CD14-positive monocyte (primary cell): ENCODE measurements around the gene KNDC1. TPM values are rescaled to one million over a fixed set of nuclear protein-coding genes. Genes with fewer than 3 reads are reported as not detected.

Source experiments
- DNase-seq, 3 donors: peaks; one replicate each; pipeline ENCODE4 v3.0.0-alpha.2; 2011 to 2022
- H2AFZ ChIP-seq: 2 replicates; pipeline ENCODE4 v1.6.0; 2012; ENCODE audit warnings: mild to moderate bottlenecking, low read depth, low read length, inconsistent platforms; ENCODE audit not compliant: insufficient read depth, poor library complexity, severe bottlenecking
- H3K27ac ChIP-seq, 2 donors: 1 replicate in 1 of 2; 2 replicates in 1 of 2; pipeline ENCODE4 v1.5.1; 2012 to 2013; ENCODE audit warnings: low read length in 2 of 2, control low read depth in 1 of 2, inconsistent platforms in 1 of 2, low read depth in 1 of 2, mild to moderate bottlenecking in 1 of 2
- H3K27me3 ChIP-seq, 2 donors: one replicate each; pipeline versions ENCODE4 v1.6.0 to v1.6.1; 2011 to 2013; ENCODE audit warnings: low read length in 2 of 2; ENCODE audit not compliant: control insufficient read depth in 2 of 2, insufficient read depth in 2 of 2
- H3K36me3 ChIP-seq, 2 donors: replicated peaks in 1 of 2; 1 replicate in 1 of 2; 2 replicates in 1 of 2; pipeline versions ENCODE4 v1.5.1 to v1.6.1; 2012 to 2013; ENCODE audit warnings: low read length in 2 of 2, control low read depth in 1 of 2, inconsistent platforms in 1 of 2, mild to moderate bottlenecking in 1 of 2; ENCODE audit not compliant: insufficient read depth in 2 of 2, control insufficient read depth in 1 of 2
- H3K4me1 ChIP-seq, 2 donors: 1 replicate in 1 of 2; 2 replicates in 1 of 2; pipeline versions ENCODE4 v1.5.1 to v1.6.1; 2012 to 2013; ENCODE audit warnings: low read length in 2 of 2, control low read depth in 1 of 2, inconsistent platforms in 1 of 2, mild to moderate bottlenecking in 1 of 2, moderate library complexity in 1 of 2; ENCODE audit not compliant: insufficient read depth in 2 of 2, control insufficient read depth in 1 of 2
- H3K4me2 ChIP-seq: replicated peaks from 2 replicates; pipeline ENCODE3; 2012; ENCODE audit warnings: low read length, moderate library complexity, mild to moderate bottlenecking; ENCODE audit not compliant: poor library complexity, severe bottlenecking; ENCODE audit errors: extremely low read depth
- H3K4me3 ChIP-seq, 3 experiments: fragments of 200-600 bp in 1 of 3; sonication (generic) in 1 of 3; replicated peaks in 1 of 3; 1 replicate in 2 of 3; 2 replicates in 1 of 3; pipeline ENCODE4 v1.5.1; 2011 to 2013; ENCODE audit warnings: low read length in 3 of 3, mild to moderate bottlenecking in 3 of 3, control low read depth in 2 of 3, low read depth in 2 of 3, inconsistent platforms in 1 of 3, moderate library complexity in 1 of 3
- H3K79me2 ChIP-seq: 2 replicates; pipeline ENCODE4 v1.6.0; 2012; ENCODE audit warnings: mild to moderate bottlenecking, control low read depth, inconsistent platforms, low read length, moderate library complexity; ENCODE audit not compliant: insufficient read depth
- H3K9ac ChIP-seq: 2 replicates; pipeline ENCODE4 v1.6.0; 2017; ENCODE audit warnings: low read length, mild to moderate bottlenecking; ENCODE audit not compliant: insufficient read depth, poor library complexity, severe bottlenecking
- H3K9me3 ChIP-seq, 2 donors: replicated peaks in 1 of 2; 1 replicate in 1 of 2; 2 replicates in 1 of 2; pipeline versions ENCODE4 v1.5.1 to v1.6.1; 2012 to 2013; ENCODE audit warnings: low read length in 2 of 2, control low read depth in 1 of 2; ENCODE audit not compliant: control insufficient read depth in 1 of 2, insufficient read depth in 1 of 2
- H4K20me1 ChIP-seq: 2 replicates; pipeline ENCODE4 v1.6.0; 2012; ENCODE audit warnings: mild to moderate bottlenecking, low read length, control low read depth, moderate library complexity; ENCODE audit not compliant: insufficient read depth
- H3K27ac Mint-ChIP-seq, 7 donors: one replicate each; pipeline ENCODE4 v1.8.0; 2020; ENCODE audit warnings: mild to moderate bottlenecking in 7 of 7, mixed read lengths in 7 of 7, moderate library complexity in 6 of 7, inconsistent platforms in 2 of 7
- H3K27me3 Mint-ChIP-seq, 3 donors: one replicate each; pipeline ENCODE4 v1.8.0; 2021 to 2022; ENCODE audit warnings: low read depth in 3 of 3, mild to moderate bottlenecking in 3 of 3, mixed read lengths in 3 of 3, moderate library complexity in 3 of 3, inconsistent platforms in 1 of 3
- H3K36me3 Mint-ChIP-seq, 2 donors: one replicate each; pipeline ENCODE4 v1.8.0; 2020; ENCODE audit warnings: mixed read lengths in 2 of 2, inconsistent platforms in 1 of 2, mild to moderate bottlenecking in 1 of 2
- H3K4me1 Mint-ChIP-seq: one replicate; pipeline ENCODE4 v1.8.0; 2020; ENCODE audit warnings: mild to moderate bottlenecking, mixed read lengths
- H3K4me3 Mint-ChIP-seq, 2 donors: one replicate each; pipeline ENCODE4 v1.8.0; 2020; ENCODE audit warnings: mild to moderate bottlenecking in 2 of 2, mixed read lengths in 2 of 2, moderate library complexity in 1 of 2
- H3K9me3 Mint-ChIP-seq, 7 donors: one replicate each; pipeline ENCODE4 v1.8.0; 2020 to 2022; ENCODE audit warnings: mixed read lengths in 7 of 7, mild to moderate bottlenecking in 6 of 7, moderate library complexity in 6 of 7, inconsistent platforms in 2 of 7
- WGBS: methylation state at CpG from one replicate; pipeline ENCODE4 v1.1.5; 2013; ENCODE audit warnings: missing lambda C conversion rate; ENCODE audit not compliant: insufficient coverage; 5-methylcytosine and 5-hydroxymethylcytosine counted together
- intact Hi-C, 2 donors: fragments of 100-400 bp; cut with micrococcal nuclease; formaldehyde crosslinking; loops; one replicate each; pipeline versions ENCODE4 v1.15.0 to v1.15.1; 2023
- polyA plus RNA-seq, 3 donors: library from polyadenylated mRNA; depleted of rRNA in 1 of 3; unstranded in 2 of 3; stranded (reverse) in 1 of 3; fragments of 300-500 nt in 2 of 3; fragments of >200 nt in 1 of 3; fragmentation: Illumina TruSeq in 2 of 3; gene quantifications; 1 replicate in 2 of 3; 2 replicates in 1 of 3; pipeline ENCODE4 v1.2.3, GENCODE V29; 2012 to 2021
- TF ChIP-seq, protein P1 (sequence below): fragments of 200-600 bp; IDR thresholded peaks from one replicate; pipeline ENCODE4 v1.8.0; 2022; ENCODE audit warnings: antibody characterized with exemption, mild to moderate bottlenecking

Gene KNDC1
- polyA plus RNA-seq, 3 donors: 0.22 to 0.80 TPM; not detected in 1

DNA sequence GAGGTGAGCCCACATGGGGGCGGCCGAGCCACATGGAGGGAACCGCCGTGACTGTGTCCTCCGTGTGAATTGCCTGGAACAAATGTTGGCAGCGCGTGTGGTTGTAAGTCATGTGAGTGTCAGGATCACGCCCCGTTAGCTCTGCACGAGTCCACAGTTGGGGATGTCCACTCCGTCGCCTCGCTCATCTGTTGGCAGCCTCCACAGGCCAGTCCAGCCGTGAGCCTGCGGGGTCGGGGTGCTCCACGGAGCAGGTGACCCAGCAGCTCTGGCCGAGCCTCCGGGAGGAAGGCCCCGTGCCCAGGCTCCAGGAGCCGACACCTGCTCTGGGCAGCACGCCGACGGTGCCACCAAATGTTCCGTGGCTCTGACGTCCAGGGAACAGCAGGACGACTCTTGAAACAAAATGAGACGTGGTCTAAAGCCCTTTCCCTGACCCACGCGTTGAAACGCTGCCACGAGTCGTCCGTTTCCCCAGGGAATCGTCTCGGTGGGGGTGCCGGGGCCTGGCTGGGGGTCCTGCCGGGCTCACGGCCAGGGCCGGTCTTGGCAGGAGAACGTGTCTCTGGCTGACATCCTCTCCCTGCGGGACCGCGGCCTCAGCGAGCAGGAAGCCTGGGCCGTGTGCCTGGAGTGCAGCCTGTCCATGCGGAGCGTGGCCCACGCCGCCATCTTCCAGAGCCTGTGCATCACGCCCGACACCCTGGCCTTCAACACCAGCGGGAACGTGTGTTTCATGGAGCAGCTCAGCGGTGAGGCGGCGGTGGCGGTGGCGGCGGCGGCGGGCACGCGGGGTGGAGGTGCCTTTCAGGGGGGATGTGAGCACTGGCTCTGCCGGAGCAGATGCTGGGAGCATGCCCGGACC is 7.0 kb downstream of the KNDC1 start:
- peaks cover 0 to 2% of the 10 kb centered on the region in 2 donors for H3K9me3 ChIP-seq
- no peak overlapping the region for H3K9ac ChIP-seq
- TF ChIP-seq, protein P1, sequence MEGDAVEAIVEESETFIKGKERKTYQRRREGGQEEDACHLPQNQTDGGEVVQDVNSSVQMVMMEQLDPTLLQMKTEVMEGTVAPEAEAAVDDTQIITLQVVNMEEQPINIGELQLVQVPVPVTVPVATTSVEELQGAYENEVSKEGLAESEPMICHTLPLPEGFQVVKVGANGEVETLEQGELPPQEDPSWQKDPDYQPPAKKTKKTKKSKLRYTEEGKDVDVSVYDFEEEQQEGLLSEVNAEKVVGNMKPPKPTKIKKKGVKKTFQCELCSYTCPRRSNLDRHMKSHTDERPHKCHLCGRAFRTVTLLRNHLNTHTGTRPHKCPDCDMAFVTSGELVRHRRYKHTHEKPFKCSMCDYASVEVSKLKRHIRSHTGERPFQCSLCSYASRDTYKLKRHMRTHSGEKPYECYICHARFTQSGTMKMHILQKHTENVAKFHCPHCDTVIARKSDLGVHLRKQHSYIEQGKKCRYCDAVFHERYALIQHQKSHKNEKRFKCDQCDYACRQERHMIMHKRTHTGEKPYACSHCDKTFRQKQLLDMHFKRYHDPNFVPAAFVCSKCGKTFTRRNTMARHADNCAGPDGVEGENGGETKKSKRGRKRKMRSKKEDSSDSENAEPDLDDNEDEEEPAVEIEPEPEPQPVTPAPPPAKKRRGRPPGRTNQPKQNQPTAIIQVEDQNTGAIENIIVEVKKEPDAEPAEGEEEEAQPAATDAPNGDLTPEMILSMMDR: no peak
- H3K36me3 ChIP-seq: no peaks in the 10 kb centered on the region
- no peak overlapping the region for H3K4me3 ChIP-seq
- peaks cover 0 to 7% of the 10 kb centered on the region in 2 donors for H3K27me3 ChIP-seq
- WGBS: 96% methylated on average over 66 of the region's 66 CpGs
- Mint-ChIP-seq H3K9me3 (peaks cover 0 to 8% (median 2%) of the 10 kb centered on the region in 7 donors), H3K27me3 (peaks cover 14 to 33% (median 25%) of the 10 kb centered on the region in 3 donors), H3K27ac (no peak overlapping the region), H3K4me3 (no peak overlapping the region), H3K4me1 (no peaks in the 10 kb centered on the region), H3K36me3 (no peaks in the 10 kb centered on the region)
- H3K4me2 ChIP-seq: no peak overlapping the region
- no peaks in the 10 kb centered on the region for H4K20me1 ChIP-seq
- H3K27ac ChIP-seq: no peak overlapping the region
- H2AFZ ChIP-seq: no peak overlapping the region
- H3K4me1 ChIP-seq: no peaks in the 10 kb centered on the region
- no peak for DNase-seq
- intact Hi-C loops: no loop called here
- no peaks in the 10 kb centered on the region for H3K79me2 ChIP-seq

DNA sequence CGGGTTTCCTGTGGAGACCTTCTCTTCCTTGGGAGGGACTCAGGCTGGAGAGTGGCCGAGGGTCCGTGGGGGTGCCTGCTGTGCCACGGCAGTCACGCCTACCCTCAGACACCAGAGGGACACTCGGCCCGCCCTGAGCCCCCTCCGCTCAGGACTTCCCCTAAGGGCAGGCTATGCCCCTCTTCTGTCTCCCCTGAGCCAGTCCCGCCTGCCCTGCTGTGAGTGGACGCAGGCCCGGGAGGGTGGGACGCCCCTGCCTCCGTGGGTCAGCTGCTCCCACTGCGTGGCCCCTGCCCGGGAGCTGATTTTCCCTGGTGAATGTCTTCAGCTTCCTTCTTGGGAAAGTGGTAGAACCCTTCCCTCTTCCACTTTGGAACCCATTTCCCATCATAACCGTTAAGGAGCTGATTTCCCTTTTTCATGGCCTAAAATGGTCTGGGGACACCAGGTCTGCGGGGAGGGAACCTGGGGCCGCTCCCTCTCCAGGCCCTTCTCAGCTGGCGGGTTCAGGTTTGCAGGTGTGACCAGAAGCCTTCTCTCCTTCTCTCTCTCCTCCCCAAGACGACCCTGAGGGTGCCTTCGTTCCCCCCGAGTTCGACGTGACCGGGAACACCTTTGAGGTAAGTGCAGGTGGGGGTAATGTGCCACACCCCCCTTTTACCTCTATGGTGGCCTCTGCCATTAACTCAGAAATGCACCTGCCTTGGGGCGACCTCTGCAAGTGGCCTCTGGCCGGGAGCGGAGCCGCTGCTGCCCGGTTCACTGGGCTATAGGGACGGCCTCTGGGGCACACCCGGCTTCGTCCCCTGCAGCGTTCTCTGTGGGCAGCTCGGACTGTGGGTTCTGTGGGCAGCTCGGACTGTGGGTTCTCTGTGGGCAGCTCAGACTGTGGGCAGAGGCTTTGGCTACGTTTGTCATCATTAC is 7.9 kb downstream of the KNDC1 start:
- no peak overlapping the region for H2AFZ ChIP-seq
- Mint-ChIP-seq H3K27ac (no peak overlapping the region), H3K9me3 (peaks cover 0 to 12% (median 3%) of the 10 kb centered on the region in 7 donors), H3K27me3 (peaks cover 10 to 29% (median 17%) of the 10 kb centered on the region in 3 donors), H3K36me3 (no peaks in the 10 kb centered on the region), H3K4me3 (no peak overlapping the region), H3K4me1 (no peaks in the 10 kb centered on the region)
- no peak overlapping the region for H3K4me3 ChIP-seq
- H3K4me1 ChIP-seq: no peaks in the 10 kb centered on the region
- no peaks in the 10 kb centered on the region for H3K79me2 ChIP-seq
- WGBS: 89% methylated on average over 20 of the region's 37 CpGs
- intact Hi-C loops: no loop called here
- TF ChIP-seq, protein P1: no peak
- no peak for DNase-seq
- no peaks in the 10 kb centered on the region for H3K36me3 ChIP-seq
- H3K9me3 ChIP-seq: peaks cover under 1 to 8% of the 10 kb centered on the region in 2 donors
- H3K4me2 ChIP-seq: no peak overlapping the region
- H3K9ac ChIP-seq: no peak overlapping the region
- H4K20me1 ChIP-seq: no peaks in the 10 kb centered on the region
- peaks cover 0 to 3% of the 10 kb centered on the region in 2 donors for H3K27me3 ChIP-seq
- H3K27ac ChIP-seq: no peak overlapping the region
